Esophagus muscularis mucosa (tissue), 4 donors: ENCODE results near the gene SMYD2. TPM values are rescaled to one million over a fixed set of nuclear protein-coding genes. Genes with fewer than 3 reads are reported as not detected.

Experiments
- DNase-seq: peaks from one replicate; pipeline ENCODE4 v3.0.0-alpha.2; 2017; ENCODE audit errors: extremely low spot score
- H3K27ac ChIP-seq, 4 donors: fragments of 200-600 bp; sonication (generic); replicated peaks in 1 of 4; 1 replicate in 3 of 4; 2 replicates in 1 of 4; pipeline ENCODE4 v1.5.1; 2016 to 2019; ENCODE audit warnings: mild to moderate bottlenecking in 1 of 4
- H3K27me3 ChIP-seq, 4 donors: fragments of 200-600 bp; sonication (generic); one replicate each; pipeline versions ENCODE4 v1.5.1 to v1.6.0; 2016 to 2019
- H3K36me3 ChIP-seq, 4 donors: fragments of 200-600 bp; sonication (generic); one replicate each; pipeline ENCODE4 v1.5.1; 2016 to 2019
- H3K4me1 ChIP-seq, 4 donors: fragments of 200-600 bp; sonication (generic); one replicate each; pipeline ENCODE4 v1.5.1; 2016 to 2019
- H3K4me3 ChIP-seq, 4 donors: fragments of 200-600 bp; sonication (generic); 1 replicate in 2 of 4; 2 replicates in 2 of 4; pipeline ENCODE4 v1.5.1; 2016 to 2019; ENCODE audit warnings: mild to moderate bottlenecking in 4 of 4, moderate library complexity in 1 of 4
- H3K9me3 ChIP-seq, 4 donors: fragments of 200-600 bp; sonication (generic); 1 replicate in 3 of 4; 2 replicates in 1 of 4; pipeline ENCODE4 v1.5.1; 2016 to 2019
- CTCF ChIP-seq, 3 experiments: fragments of 200-600 bp in 2 of 3; fragments of 450-650 bp in 1 of 3; sonication (generic) in 2 of 3; IDR thresholded peaks; one replicate each; pipeline ENCODE4 v1.5.1; 2017 to 2019; ENCODE audit warnings: antibody characterized with exemption in 3 of 3, mild to moderate bottlenecking in 2 of 3, moderate library complexity in 1 of 3
- EP300 ChIP-seq: sonication (generic); formaldehyde crosslinking; IDR thresholded peaks from one replicate; pipeline ENCODE4 v1.6.1; 2017; ENCODE audit warnings: antibody characterized with exemption
- POLR2A ChIP-seq: fragments of 450-650 bp; IDR thresholded peaks from one replicate; pipeline ENCODE4 v1.6.1; 2017; ENCODE audit warnings: antibody characterized with exemption, moderate library complexity, mild to moderate bottlenecking, low read depth
- POLR2AphosphoS5 ChIP-seq, 2 donors: sonication (generic); formaldehyde crosslinking; IDR thresholded peaks; one replicate each; pipeline ENCODE4 v1.6.1; 2017; ENCODE audit warnings: antibody characterized with exemption in 2 of 2
- WGBS: methylation state at CpG from one replicate; pipeline ENCODE4 v1.1.5; 2018; 5-methylcytosine and 5-hydroxymethylcytosine counted together
- intact Hi-C: fragments of 100-400 bp; cut with DNase I; formaldehyde crosslinking; loops from one replicate; pipeline ENCODE4 v1.15.1; 2023
- total RNA-seq, 4 donors: library from RNA; depleted of rRNA; stranded (reverse); fragments of >200 nt; gene quantifications; one replicate each; pipeline versions ENCODE4 v1.1.0 to v1.2.1, GENCODE V29; 2016

SMYD2 gene
- total RNA-seq, 4 donors from 2014 or later: 15.0 to 19.7 (median 18.4) TPM

DNA sequence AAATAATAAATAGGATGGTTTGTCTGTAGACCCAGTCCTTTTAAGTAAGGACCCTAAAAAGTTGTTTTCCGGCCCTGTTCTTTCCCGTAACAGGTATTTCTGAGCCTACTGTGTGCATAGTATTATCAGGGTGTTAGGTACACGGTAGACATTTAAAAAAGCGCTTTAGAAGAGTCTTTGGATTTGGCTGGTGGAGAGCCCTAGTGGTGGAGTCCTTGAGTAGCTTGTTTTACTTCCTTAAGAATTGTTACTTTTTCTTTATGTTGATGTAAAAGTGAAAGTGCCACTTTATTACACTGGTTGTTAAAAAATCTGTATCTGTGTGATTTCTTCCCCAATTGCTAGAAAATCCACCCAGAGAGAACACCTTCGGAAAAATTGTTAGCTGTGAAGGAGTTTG is 36.8 kb downstream of the SMYD2 start:
- H3K4me1 ChIP-seq: no peaks in the 10 kb centered on the region
- TF ChIP-seq EP300: no peak
- no peak for TF ChIP-seq CTCF (IDR thresholded peaks at IDR 0.05)
- TF ChIP-seq POLR2AphosphoS5 (IDR thresholded peaks at IDR 0.05): no peak
- no peak for TF ChIP-seq POLR2A
- intact Hi-C loops: no loop called here
- no peak overlapping the region for H3K27ac ChIP-seq
- no peaks in the 10 kb centered on the region for H3K27me3 ChIP-seq
- H3K9me3 ChIP-seq: no peaks in the 10 kb centered on the region
- WGBS: 83% methylated on average over 5 of the region's 5 CpGs
- H3K4me3 ChIP-seq: no peak overlapping the region
- no peak for DNase-seq
- peaks cover 0 to 54% (median 22%) of the 10 kb centered on the region in 4 donors for H3K36me3 ChIP-seq

DNA sequence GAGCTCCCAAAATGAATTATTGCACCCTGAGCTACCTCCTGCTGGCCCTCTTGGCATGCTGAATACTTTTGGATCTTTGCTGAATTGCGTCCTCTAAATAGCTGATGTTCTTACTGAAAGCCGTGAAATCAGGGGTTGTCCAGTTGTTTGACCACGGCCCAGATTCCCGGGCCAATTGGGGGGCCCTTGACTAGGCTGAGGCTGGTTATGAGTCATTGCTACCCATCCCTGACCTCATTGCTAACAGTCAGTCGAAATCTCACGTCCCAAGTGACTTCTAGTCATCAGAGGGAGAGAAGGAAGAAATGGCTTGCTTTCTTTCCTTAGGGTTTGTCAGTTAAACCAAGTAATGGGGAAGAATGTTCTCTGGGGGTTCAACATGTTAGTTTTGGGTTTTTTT is 37.4 kb downstream of the SMYD2 start:
- Histone ChIP-seq H3K9me3 (no peaks in the 10 kb centered on the region), H3K36me3 (peaks cover 0 to 59% (median 22%) of the 10 kb centered on the region in 4 donors), H3K4me3 (no peak overlapping the region), H3K27ac (no peak overlapping the region), H3K27me3 (no peaks in the 10 kb centered on the region), H3K4me1 (no peaks in the 10 kb centered on the region)
- TF ChIP-seq POLR2AphosphoS5 (IDR thresholded peaks at IDR 0.05): no peak
- TF ChIP-seq CTCF (IDR thresholded peaks at IDR 0.05): no peak
- TF ChIP-seq POLR2A: no peak
- intact Hi-C loops: no loop called here
- 57% methylated on average over 6 of the region's 6 CpGs for WGBS
- DNase-seq: no peak

GRCh38 chr1:214318956-214319736 is 38.2 kb downstream of the SMYD2 start:
- 84% methylated on average over 9 of the region's 10 CpGs for WGBS
- Histone ChIP-seq H3K9me3 (no peaks in the 10 kb centered on the region), H3K4me1 (no peaks in the 10 kb centered on the region), H3K36me3 (peaks cover 0 to 64% (median 25%) of the 10 kb centered on the region in 4 donors), H3K27me3 (no peaks in the 10 kb centered on the region), H3K27ac (no peak overlapping the region), H3K4me3 (no peak overlapping the region)
- no peak for DNase-seq
- TF ChIP-seq POLR2AphosphoS5 (IDR thresholded peaks at IDR 0.05) (no peak), POLR2A (no peak), EP300 (no peak), CTCF (IDR thresholded peaks at IDR 0.05) (no peak)
- intact Hi-C loops: no loop called here

- Histone ChIP-seq H3K4me1 (no peaks in the 10 kb centered on the region), H3K36me3 (peaks cover 0 to 71% (median 23%) of the 10 kb centered on the region in 4 donors), H3K27ac (no peak overlapping the region), H3K9me3 (no peaks in the 10 kb centered on the region), H3K4me3 (no peak overlapping the region), H3K27me3 (no peaks in the 10 kb centered on the region)
- WGBS: 88% methylated on average over 5 of the region's 5 CpGs
- no peak for DNase-seq
- TF ChIP-seq POLR2A (no peak), POLR2AphosphoS5 (IDR thresholded peaks at IDR 0.05) (no peak), CTCF (IDR thresholded peaks at IDR 0.05) (no peak), EP300 (no peak)
- intact Hi-C loops: no loop called here
Observed at GRCh38 chr1:214319938-214320337, 39.0 kb downstream of the SMYD2 start.
